Caco-2 (cell line): ENCODE data around the gene NARS2. TPM values are rescaled to one million over a fixed set of nuclear protein-coding genes. Genes with fewer than 3 reads are reported as not detected.

ENCODE experiments used
- BruUV-seq: library from RNA; stranded (reverse); fragments of 400-500 nt; replicated peaks from 2 replicates; lab custom pipeline; 2021; lab: Mats Ljungman, UMichigan
- CTCF ChIA-PET: fragments of 300-600 bp; sonication (Branson Sonifier 250); formaldehyde crosslinking; loops from one replicate; lab custom pipeline; 2022; ENCODE audit warnings: antibody characterized with exemption; lab: Charles Lee
- POLR2A ChIA-PET: fragments of 300-600 bp; sonication (Branson Sonifier 250); formaldehyde crosslinking; loops from one replicate; lab custom pipeline; 2022; ENCODE audit warnings: antibody characterized with exemption; lab: Charles Lee
- DNase-seq, 2 experiments: peaks; one replicate each; pipeline versions ENCODE4 v3.0.0 to v3.0.0-alpha.2; 2020 to 2022
- H3K27me3 ChIP-seq: replicated peaks from 2 replicates; pipeline ENCODE4 v1.6.0; 2011; ENCODE audit warnings: low read length; ENCODE audit not compliant: control insufficient read depth, insufficient read depth
- H3K36me3 ChIP-seq: 2 replicates; pipeline ENCODE4 v1.5.1; 2011; ENCODE audit warnings: low read length; ENCODE audit not compliant: control insufficient read depth, insufficient read depth
- H3K4me1 ChIP-seq: fragments of 250-450 bp; sonication (Bioruptor Pico); 2 replicates; pipeline ENCODE4 v1.5.1; 2020; ENCODE audit warnings: mild to moderate bottlenecking
- H3K4me3 ChIP-seq: 2 replicates; pipeline ENCODE4 v1.5.1; 2011; ENCODE audit warnings: low read depth, mild to moderate bottlenecking, control low read depth, low read length
- H3K9me3 ChIP-seq: fragments of 250-450 bp; sonication (Bioruptor Pico); 2 replicates; pipeline ENCODE4 v1.5.1; 2020; ENCODE audit warnings: mild to moderate bottlenecking, moderate library complexity
- H3K27ac Mint-ChIP-seq: one replicate; pipeline ENCODE4 v1.8.0; 2022; ENCODE audit warnings: mixed read lengths; ENCODE audit not compliant: unreplicated experiment
- H3K27me3 Mint-ChIP-seq: one replicate; pipeline ENCODE4 v1.8.0; 2022; ENCODE audit warnings: mixed read lengths; ENCODE audit not compliant: insufficient read depth, unreplicated experiment
- H3K36me3 Mint-ChIP-seq: one replicate; pipeline ENCODE4 v1.8.0; 2022; ENCODE audit warnings: mild to moderate bottlenecking, mixed read lengths; ENCODE audit not compliant: insufficient read depth, unreplicated experiment
- H3K4me1 Mint-ChIP-seq: one replicate; pipeline ENCODE4 v1.8.0; 2022; ENCODE audit warnings: low read depth, mixed read lengths; ENCODE audit not compliant: unreplicated experiment
- H3K4me3 Mint-ChIP-seq: one replicate; pipeline ENCODE4 v1.8.0; 2022; ENCODE audit warnings: mild to moderate bottlenecking, moderate library complexity, mixed read lengths; ENCODE audit not compliant: unreplicated experiment
- H3K9me3 Mint-ChIP-seq: one replicate; pipeline ENCODE4 v1.8.0; 2022; ENCODE audit warnings: mixed read lengths; ENCODE audit not compliant: unreplicated experiment
- CTCF ChIP-seq, 2 experiments: fragments of 200-600 bp in 1 of 2; IDR thresholded peaks; 1 replicate in 1 of 2; 2 replicates in 1 of 2; pipeline versions ENCODE4 v1.5.1 to v1.8.0; 2011 to 2022; ENCODE audit warnings: antibody characterized with exemption in 1 of 2, control low read depth in 1 of 2, inconsistent platforms in 1 of 2, low read depth in 1 of 2, low read length in 1 of 2, mild to moderate bottlenecking in 1 of 2, moderate library complexity in 1 of 2; ENCODE audit not compliant: insufficient read depth in 1 of 2, severe bottlenecking in 1 of 2, unreplicated experiment in 1 of 2
- intact Hi-C: fragments of 100-400 bp; cut with micrococcal nuclease; formaldehyde crosslinking; loops from one replicate; pipeline ENCODE4 v1.10.0; 2022; ENCODE audit not compliant: unreplicated experiment
- total RNA-seq: library from RNA; stranded (reverse); gene quantifications from 2 replicates; pipeline ENCODE4 v1.2.3, GENCODE V29; 2022

Gene NARS2
- total RNA-seq, 1 experiment from 2014 or later = 49.3 TPM

- POLR2A ChIA-PET = no interaction called here
- CTCF ChIA-PET = no interaction called here
- no peak for TF ChIP-seq CTCF (IDR thresholded peaks at IDR 0.05; ENCODE audit: insufficient read depth in 1 of 2, low read depth in 1 of 2, low read length in 1 of 2, severe bottlenecking in 1 of 2, unreplicated experiment in 1 of 2)
- no peak for DNase-seq
- Histone ChIP-seq H3K36me3 (peaks cover 2% of the 10 kb centered on the region; the same call in 1 of the 2 replicates), H3K27me3 (no peaks in the 10 kb centered on the region), H3K4me1 (peaks cover 46% of the 10 kb centered on the region), H3K4me3 (no peak overlapping the region), H3K9me3 (no peaks in the 10 kb centered on the region)
- Mint-ChIP-seq H3K4me3 (no peak overlapping the region), H3K9me3 (no peaks in the 10 kb centered on the region), H3K27me3 (no peaks in the 10 kb centered on the region), H3K27ac (peak overlapping the region; percentile 20), H3K36me3 (peaks cover 25% of the 10 kb centered on the region), H3K4me1 (peaks cover 24% of the 10 kb centered on the region)
- BruUV-seq = no TSS peak
- intact Hi-C loops = loop anchor here (2.0 to 5.0 kb wide), 2 partner anchors 90 to 424 kb away; partner anchors contain the start of gene ALG8
Measured at GRCh38 chr11:78562398-78562797, 12.3 kb downstream of the NARS2 start.

GRCh38 chr11:78560826-78561484 lies 13.7 kb downstream of the NARS2 start:
- peaks cover 2% of the 10 kb centered on the region; the same call in 1 of the 2 replicates for H3K36me3 ChIP-seq
- peaks cover 28% of the 10 kb centered on the region for H3K36me3 Mint-ChIP-seq
- peak overlapping the region; percentile 0 for H3K4me3 Mint-ChIP-seq
- no peaks in the 10 kb centered on the region for H3K9me3 ChIP-seq
- peak overlapping the region; percentile 20 for H3K27ac Mint-ChIP-seq
- ChIA-PET POLR2A (no interaction called here), CTCF (no interaction called here)
- intact Hi-C loops = loop anchor here (5.0 kb wide), 1 partner anchor 89 kb away; no protein-coding TSS in a partner anchor
- H3K27me3 Mint-ChIP-seq = no peaks in the 10 kb centered on the region
- peak in 1 of 2 experiments; percentile 54 for DNase-seq
- H3K27me3 ChIP-seq = no peaks in the 10 kb centered on the region
- no peaks in the 10 kb centered on the region for H3K9me3 Mint-ChIP-seq
- H3K4me1 Mint-ChIP-seq = peaks cover 24% of the 10 kb centered on the region
- no TSS peak for BruUV-seq
- no peak overlapping the region for H3K4me3 ChIP-seq
- peaks cover 46% of the 10 kb centered on the region for H3K4me1 ChIP-seq
- no peak for TF ChIP-seq CTCF (IDR thresholded peaks at IDR 0.05; ENCODE audit: insufficient read depth in 1 of 2, low read depth in 1 of 2, low read length in 1 of 2, severe bottlenecking in 1 of 2, unreplicated experiment in 1 of 2)

GRCh38 chr11:78560153-78560552 lies 14.5 kb downstream of the NARS2 start:
- no TSS peak for BruUV-seq
- CTCF ChIA-PET = interaction anchor here (0.5 to 0.6 kb wide), 2 partner anchors 54 to 322 kb away, joined by 3 to 4 read pairs; no protein-coding TSS in a partner anchor
- TF ChIP-seq CTCF (IDR thresholded peaks at IDR 0.05; ENCODE audit: insufficient read depth in 1 of 2, low read depth in 1 of 2, low read length in 1 of 2, severe bottlenecking in 1 of 2, unreplicated experiment in 1 of 2) = no peak
- H3K9me3 Mint-ChIP-seq = no peaks in the 10 kb centered on the region
- intact Hi-C loops = loop anchor here (5.0 kb wide), 1 partner anchor 88 kb away; no protein-coding TSS in a partner anchor
- Histone ChIP-seq H3K9me3 (no peaks in the 10 kb centered on the region), H3K36me3 (peaks cover 2% of the 10 kb centered on the region; the same call in 1 of the 2 replicates), H3K4me1 (peaks cover 46% of the 10 kb centered on the region), H3K27me3 (no peaks in the 10 kb centered on the region), H3K4me3 (no peak overlapping the region)
- H3K36me3 Mint-ChIP-seq = peaks cover 36% of the 10 kb centered on the region
- POLR2A ChIA-PET = no interaction called here
- no peak overlapping the region for H3K4me3 Mint-ChIP-seq
- no peaks in the 10 kb centered on the region for H3K27me3 Mint-ChIP-seq
- H3K4me1 Mint-ChIP-seq = peaks cover 24% of the 10 kb centered on the region
- H3K27ac Mint-ChIP-seq = no peak overlapping the region
- no peak for DNase-seq
